ENCODE results near the gene SAPCD2. TPM values are rescaled to one million over a fixed set of nuclear protein-coding genes. Genes with fewer than 3 reads are reported as not detected.
"Not testable (repeated sequence)": the region's sequence is repeated elsewhere in the genome, so short reads cannot be mapped to it uniquely, and the experiment has no call there.

The SAPCD2 gene
- total RNA-seq (2022) (53.3 and 57.5 TPM in 2 replicates), Bru-seq, nascent RNA (percentile 58 among the genes with signal in this experiment), BruChase-seq, experiment 1, labeled RNA remaining after a 2-hour chase (percentile 68 among the genes with signal in this experiment), BruChase-seq, experiment 2, labeled RNA remaining after a 6-hour chase (percentile 86 among the genes with signal in this experiment)
- long read RNA-seq, partial matches to known transcripts, result 21 of 121 reads
- long read RNA-seq, other reads (novel, unspliced or antisense), result 99 of 121 reads

- DNase-seq, result peak; percentile 95
- Histone ChIP-seq H3K27me3 (replicated peaks; ENCODE audit: control insufficient read depth, insufficient read depth, low read length) (no peaks in the 10 kb centered on the region), H3K4me1 (peaks cover 33% of the 10 kb centered on the region), H3K4me3 (ENCODE audit: low read depth, low read length) (peak within 1 kb of the TSS; percentile 80), H3K36me3 (ENCODE audit: control insufficient read depth, insufficient read depth, low read length) (0 out of 2 replicates have a peak, but pooled peaks cover 2% of the 10 kb centered on the region), H3K9me3 (no peaks in the 10 kb centered on the region)
- H3K27me3 Mint-ChIP-seq (ENCODE audit: insufficient read depth, unreplicated experiment), result no peaks in the 10 kb centered on the region
- POLR2A ChIA-PET, result interaction anchor here (0.5 to 1.9 kb wide), 11 partner anchors 16 to 312 kb away, joined by 3 to 24 read pairs (median 4); partner anchors contain the start of genes ANAPC2, ENTPD2, LCN8 and MAN1B1
- no peak for TF ChIP-seq CTCF (IDR thresholded peaks at IDR 0.05; ENCODE audit: insufficient read depth in 1 of 2, low read depth in 1 of 2, low read length in 1 of 2, severe bottlenecking in 1 of 2, unreplicated experiment in 1 of 2)
- intact Hi-C loops (cut with micrococcal nuclease; ENCODE audit: unreplicated experiment), result loop anchor here (1.0 kb wide), 2 partner anchors 16 to 24 kb away; partner anchors contain the start of genes MAN1B1 and NPDC1
- H3K4me3 Mint-ChIP-seq (ENCODE audit: unreplicated experiment), result peak within 1 kb of the TSS; percentile 68
- no TSS peak for BruUV-seq (replicated peaks)
- H3K27ac Mint-ChIP-seq (ENCODE audit: unreplicated experiment), result peak within 1 kb of the TSS; percentile 85
- CTCF ChIA-PET, result interaction anchor here (0.6 to 5.2 kb wide), 23 partner anchors 10 to 708 kb away, joined by 3 to 42 read pairs (median 6); partner anchors contain the start of genes ABCA2, AJM1, ANAPC2 and CYSRT1
- H3K9me3 Mint-ChIP-seq (ENCODE audit: unreplicated experiment), result no peaks in the 10 kb centered on the region
- peaks cover 18% of the 10 kb centered on the region for H3K36me3 Mint-ChIP-seq (ENCODE audit: insufficient read depth, unreplicated experiment)
- peaks cover 18% of the 10 kb centered on the region for H3K4me1 Mint-ChIP-seq (ENCODE audit: low read depth, unreplicated experiment)
Observed at GRCh38 chr9:137070201-137070905, at the start of gene SAPCD2. SAPCD2 (minus strand) TSS chr9:137070557; CDS start chr9:137070460, 97 bp downstream.

GRCh38 chr9:137118092-137118603, 47.8 kb upstream of the SAPCD2 start:
- peaks cover 29% of the 10 kb centered on the region for H3K4me1 ChIP-seq
- H3K4me3 ChIP-seq (ENCODE audit: low read depth, low read length); H3K36me3 ChIP-seq (ENCODE audit: control insufficient read depth, insufficient read depth, low read length); H3K27ac Mint-ChIP-seq (ENCODE audit: unreplicated experiment); H3K36me3 Mint-ChIP-seq (ENCODE audit: insufficient read depth, unreplicated experiment); H3K27me3 ChIP-seq (replicated peaks; ENCODE audit: control insufficient read depth, insufficient read depth, low read length); intact Hi-C loops (cut with micrococcal nuclease; ENCODE audit: unreplicated experiment); H3K9me3 ChIP-seq; DNase-seq; H3K4me3 Mint-ChIP-seq (ENCODE audit: unreplicated experiment); BruUV-seq (replicated peaks); H3K27me3 Mint-ChIP-seq (ENCODE audit: insufficient read depth, unreplicated experiment); H3K9me3 Mint-ChIP-seq (ENCODE audit: unreplicated experiment): not testable (repeated sequence)
- ChIA-PET POLR2A (interaction anchor here (0.6 kb wide), 1 partner anchor 13 kb away, joined by 3 read pairs; no protein-coding TSS in a partner anchor), CTCF (interaction anchor here (0.7 to 1.1 kb wide), 3 partner anchors 9 to 118 kb away, joined by 3 read pairs; no protein-coding TSS in a partner anchor)
- peaks cover 17% of the 10 kb centered on the region for H3K4me1 Mint-ChIP-seq (ENCODE audit: low read depth, unreplicated experiment)

- Mint-ChIP-seq H3K9me3 (ENCODE audit: unreplicated experiment) (no peaks in the 10 kb centered on the region), H3K4me1 (ENCODE audit: low read depth, unreplicated experiment) (peaks cover 17% of the 10 kb centered on the region), H3K27me3 (ENCODE audit: insufficient read depth, unreplicated experiment) (no peaks in the 10 kb centered on the region), H3K4me3 (ENCODE audit: unreplicated experiment) (peak overlapping the region; percentile 51), H3K36me3 (ENCODE audit: insufficient read depth, unreplicated experiment) (peaks cover 7% of the 10 kb centered on the region), H3K27ac (ENCODE audit: unreplicated experiment) (peak overlapping the region; percentile 64)
- H3K27me3 ChIP-seq (replicated peaks; ENCODE audit: control insufficient read depth, insufficient read depth, low read length), result no peaks in the 10 kb centered on the region
- H3K4me1 ChIP-seq, result peaks cover 29% of the 10 kb centered on the region
- ChIA-PET CTCF (interaction anchor here (0.5 to 1.0 kb wide), 3 partner anchors 17 to 119 kb away, joined by 3 to 9 read pairs (median 3); no protein-coding TSS in a partner anchor), POLR2A (interaction anchor here (0.6 to 1.5 kb wide), 3 partner anchors 30 to 488 kb away, joined by 4 read pairs; partner anchors contain the start of genes MAN1B1 and TUBB4B)
- no peaks in the 10 kb centered on the region for H3K9me3 ChIP-seq
- BruUV-seq (replicated peaks), result no TSS peak
- intact Hi-C loops (cut with micrococcal nuclease; ENCODE audit: unreplicated experiment), result loop anchor here (2.0 kb wide), 1 partner anchor 110 kb away; the partner anchor contains the start of gene RNF224
- DNase-seq, result peak in 1 of 2 experiments; percentile 41
- no peak overlapping the region for H3K4me3 ChIP-seq (ENCODE audit: low read depth, low read length)
- no peaks in the 10 kb centered on the region for H3K36me3 ChIP-seq (ENCODE audit: control insufficient read depth, insufficient read depth, low read length)
- TF ChIP-seq CTCF (IDR thresholded peaks at IDR 0.05; ENCODE audit: insufficient read depth in 1 of 2, low read depth in 1 of 2, low read length in 1 of 2, severe bottlenecking in 1 of 2, unreplicated experiment in 1 of 2), result no peak
Observed at GRCh38 chr9:137117269-137117731, 46.9 kb upstream of the SAPCD2 start.

Data from Caco-2 (cell line).